ENCODE measurements around the gene NRIP1. TPM values are rescaled to one million over a fixed set of nuclear protein-coding genes. Genes with fewer than 3 reads are reported as not detected.

Gene NRIP1
- total and polyA plus RNA-seq, 2 of the 8 experiments (the other 6 are each of a cell fraction or from before 2014, with no cell fraction given) = 1.5 to 9.3 TPM

DNA sequence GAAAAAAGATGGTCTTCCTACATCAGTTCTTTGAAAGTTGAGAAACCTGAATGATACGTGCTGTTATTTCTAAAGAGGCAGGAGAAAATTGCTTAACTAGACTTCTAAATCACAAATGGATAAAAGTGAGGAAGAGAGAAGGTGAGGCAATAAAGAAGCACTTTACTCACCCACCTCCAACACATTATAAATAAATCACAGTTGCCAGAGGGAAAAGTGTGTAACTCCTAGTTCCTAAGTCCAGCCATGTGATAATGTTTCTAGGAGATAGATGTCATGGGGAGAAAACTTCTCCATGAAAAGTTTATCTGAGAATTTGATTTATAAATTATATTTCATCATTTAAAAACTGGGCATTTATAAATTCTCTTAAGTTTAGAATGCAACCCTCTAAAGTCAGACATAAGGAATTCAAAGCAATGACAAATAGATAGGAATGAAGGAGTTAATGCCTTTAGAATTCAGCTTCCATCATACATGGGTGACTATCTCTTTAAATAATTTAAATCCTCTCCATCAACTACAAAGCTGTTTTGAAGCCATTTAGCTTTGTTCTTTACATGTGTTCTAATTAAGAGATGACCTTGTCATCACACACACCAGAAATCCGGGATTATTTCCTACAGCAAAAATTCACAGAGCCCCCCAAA, 60.0 kb downstream of the NRIP1 start (continued):
- no peak for TF ChIP-seq HDAC2 (IDR thresholded peaks at IDR 0.05; ENCODE audit: borderline replicate concordance in 1 of 2, low read depth in 2 of 2, low read length in 2 of 2)
- TF ChIP-seq CHD1 (IDR thresholded peaks at IDR 0.05; ENCODE audit: low read depth, low read length) = no peak
- no peak for TF ChIP-seq CREB1 (IDR thresholded peaks at IDR 0.05)
- no peak for TF ChIP-seq RNF2 (IDR thresholded peaks at IDR 0.05; ENCODE audit: borderline replicate concordance, low read depth, low read length, missing control alignments, poor library complexity, severe bottlenecking)
- no peak for TF ChIP-seq KDM4A (IDR thresholded peaks at IDR 0.05; ENCODE audit: low read depth, low read length, severe bottlenecking)
- no peak for TF ChIP-seq TAF7 (optimal IDR thresholded peaks at IDR 0.05; ENCODE audit: borderline replicate concordance, low read depth, low read length)
- no peak for TF ChIP-seq CEBPB (IDR thresholded peaks at IDR 0.05; ENCODE audit: low read depth, low read length)
- TF ChIP-seq BCL11A (IDR thresholded peaks at IDR 0.05; ENCODE audit: low read depth in 2 of 2, low read length in 2 of 2) = no peak
- TF ChIP-seq BACH1 (IDR thresholded peaks at IDR 0.05; ENCODE audit: low read length) = no peak
- no peak for TF ChIP-seq MAFK (IDR thresholded peaks at IDR 0.05; ENCODE audit: low read depth, low read length)
